Esophagus squamous epithelium (tissue), 5 donors: ENCODE results near the gene CRYBG1. TPM values are rescaled to one million over a fixed set of nuclear protein-coding genes. Genes with fewer than 3 reads are reported as not detected.

Experiments used
- DNase-seq: peaks from one replicate; lab custom pipeline; 2025; lab: John Stamatoyannopoulos, UW
- H3K27ac ChIP-seq, 4 donors: fragments of 200-600 bp; sonication (generic); one replicate each; pipeline ENCODE4 v1.5.1; 2016 to 2019; ENCODE audit warnings: mild to moderate bottlenecking in 1 of 4
- H3K27me3 ChIP-seq, 4 donors: fragments of 200-600 bp; sonication (generic); 1 replicate in 3 of 4; 2 replicates in 1 of 4; pipeline versions ENCODE4 v1.5.1 to v1.6.0; 2017 to 2021; ENCODE audit warnings: antibody characterized with exemption in 1 of 4
- H3K36me3 ChIP-seq, 3 donors: fragments of 200-600 bp; sonication (generic); one replicate each; pipeline ENCODE4 v1.5.1; 2016 to 2019
- H3K4me1 ChIP-seq, 3 donors: fragments of 200-600 bp; sonication (generic); one replicate each; pipeline ENCODE4 v1.5.1; 2017 to 2019
- H3K4me3 ChIP-seq, 4 donors: fragments of 200-600 bp; sonication (generic); 1 replicate in 3 of 4; 2 replicates in 1 of 4; pipeline ENCODE4 v1.5.1; 2016 to 2019; ENCODE audit warnings: mild to moderate bottlenecking in 2 of 4, moderate library complexity in 1 of 4
- H3K9me3 ChIP-seq, 3 donors: fragments of 200-600 bp; sonication (generic); one replicate each; pipeline ENCODE4 v1.5.1; 2016 to 2019
- POLR2A ChIP-seq, 4 donors: fragments of 450-650 bp; IDR thresholded peaks; one replicate each; pipeline ENCODE4 v1.6.1; 2017; ENCODE audit warnings: antibody characterized with exemption in 4 of 4, mild to moderate bottlenecking in 4 of 4, moderate library complexity in 3 of 4
- WGBS, 2 donors: methylation state at CpG; one replicate each; pipeline ENCODE4 v1.1.5; 2018; 5-methylcytosine and 5-hydroxymethylcytosine counted together
- intact Hi-C: fragments of 100-400 bp; cut with DNase I; formaldehyde crosslinking; loops from one replicate; pipeline ENCODE4 v1.15.0; 2022
- total RNA-seq, 4 donors: library from RNA; depleted of rRNA; stranded (reverse); fragments of >200 nt; gene quantifications; one replicate each; pipeline ENCODE4 v1.1.0, GENCODE V29; 2016
- TF ChIP-seq, protein P1 (sequence below), 6 experiments: fragments of 450-650 bp in 4 of 6; fragments of 200-600 bp in 2 of 6; sonication (generic) in 2 of 6; IDR thresholded peaks; one replicate each; pipeline ENCODE4 v1.5.1; 2016 to 2019; ENCODE audit warnings: antibody characterized with exemption in 6 of 6, mild to moderate bottlenecking in 4 of 6, moderate library complexity in 4 of 6
- donor health status: DM: yes; HTN: yes; CAD: no.

Gene CRYBG1
- total RNA-seq, 4 donors from 2014 or later, result 119 to 185 (median 153) TPM

DNA sequence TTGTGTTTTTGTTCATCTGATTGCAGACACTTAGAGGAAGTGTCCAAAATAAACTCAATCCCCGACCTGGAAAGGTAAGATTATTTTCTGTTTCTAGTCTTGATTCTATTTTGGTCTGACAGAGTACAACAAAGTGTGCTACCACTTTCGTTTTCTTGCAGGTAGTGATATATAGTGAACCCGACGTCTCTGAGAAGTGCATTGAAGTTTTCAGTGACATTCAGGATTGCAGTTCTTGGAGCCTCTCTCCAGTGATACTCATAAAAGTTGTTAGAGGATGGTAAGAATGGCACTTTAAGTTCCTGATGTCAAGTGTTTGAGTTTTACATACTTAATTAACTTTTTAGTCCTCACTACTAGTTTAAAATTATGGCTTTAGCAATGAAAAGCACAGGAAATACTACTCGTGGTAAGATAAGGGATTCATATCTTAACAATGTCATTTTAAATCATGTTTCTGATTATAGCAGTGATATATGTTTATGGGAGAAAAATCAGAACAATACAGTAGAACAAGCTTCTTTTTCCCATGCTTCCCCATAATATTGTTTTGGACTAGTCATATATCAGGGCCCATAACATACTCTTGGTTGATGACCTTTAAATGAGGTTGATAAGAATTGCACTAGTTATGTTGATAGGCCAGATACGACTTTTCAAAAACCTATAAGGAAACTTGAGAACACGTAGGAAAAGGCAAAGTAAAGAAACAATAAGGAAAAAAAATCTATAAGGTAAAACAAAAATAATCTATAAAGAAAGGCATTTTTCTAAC lies 164.8 kb downstream of the CRYBG1 start:
- no peak for DNase-seq
- peak overlapping the region in 3 of 4 donors; percentile 10 to 49 (median 18) for H3K4me3 ChIP-seq
- H3K9me3 ChIP-seq, result no peaks in the 10 kb centered on the region
- intact Hi-C loops, result no loop called here
- no peaks in the 10 kb centered on the region for H3K27me3 ChIP-seq
- peak overlapping the region; percentile 28 to 74 (median 64) for H3K27ac ChIP-seq
- H3K36me3 ChIP-seq, result peaks cover 2 to 80% (median 15%) of the 10 kb centered on the region in 3 donors
- 20 to 31% methylated on average over 7 of the region's 7 CpGs for WGBS, 2 donors
- H3K4me1 ChIP-seq, result peaks cover 0 to 56% (median 20%) of the 10 kb centered on the region in 3 donors
- TF ChIP-seq, protein P1, sequence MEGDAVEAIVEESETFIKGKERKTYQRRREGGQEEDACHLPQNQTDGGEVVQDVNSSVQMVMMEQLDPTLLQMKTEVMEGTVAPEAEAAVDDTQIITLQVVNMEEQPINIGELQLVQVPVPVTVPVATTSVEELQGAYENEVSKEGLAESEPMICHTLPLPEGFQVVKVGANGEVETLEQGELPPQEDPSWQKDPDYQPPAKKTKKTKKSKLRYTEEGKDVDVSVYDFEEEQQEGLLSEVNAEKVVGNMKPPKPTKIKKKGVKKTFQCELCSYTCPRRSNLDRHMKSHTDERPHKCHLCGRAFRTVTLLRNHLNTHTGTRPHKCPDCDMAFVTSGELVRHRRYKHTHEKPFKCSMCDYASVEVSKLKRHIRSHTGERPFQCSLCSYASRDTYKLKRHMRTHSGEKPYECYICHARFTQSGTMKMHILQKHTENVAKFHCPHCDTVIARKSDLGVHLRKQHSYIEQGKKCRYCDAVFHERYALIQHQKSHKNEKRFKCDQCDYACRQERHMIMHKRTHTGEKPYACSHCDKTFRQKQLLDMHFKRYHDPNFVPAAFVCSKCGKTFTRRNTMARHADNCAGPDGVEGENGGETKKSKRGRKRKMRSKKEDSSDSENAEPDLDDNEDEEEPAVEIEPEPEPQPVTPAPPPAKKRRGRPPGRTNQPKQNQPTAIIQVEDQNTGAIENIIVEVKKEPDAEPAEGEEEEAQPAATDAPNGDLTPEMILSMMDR (IDR thresholded peaks at IDR 0.05), result no peak
- no peak for TF ChIP-seq POLR2A (IDR thresholded peaks at IDR 0.05)

DNA sequence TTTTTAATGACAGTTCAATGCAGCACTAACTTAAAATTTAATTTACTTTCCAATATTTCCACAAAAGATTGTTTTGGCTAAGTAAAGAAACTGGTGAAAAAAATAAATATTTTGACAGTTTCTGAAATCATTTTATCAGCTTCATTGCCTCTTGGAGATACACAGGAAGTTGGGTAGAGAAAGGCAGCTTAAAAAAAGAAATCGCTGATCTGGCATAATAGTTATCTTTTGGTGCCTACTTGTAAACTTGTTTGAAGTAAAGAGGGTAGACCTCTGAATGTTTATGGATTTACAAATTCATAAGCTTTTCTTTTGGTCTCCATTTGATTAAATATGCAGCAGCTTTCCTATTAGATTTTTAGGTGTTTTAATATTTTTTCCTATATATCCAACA lies 165.4 kb downstream of the CRYBG1 start:
- Histone ChIP-seq H3K27ac (peak overlapping the region in 1 of 4 donors; percentile 65), H3K4me3 (no peak overlapping the region), H3K27me3 (no peaks in the 10 kb centered on the region), H3K9me3 (no peaks in the 10 kb centered on the region), H3K4me1 (peaks cover 0 to 50% (median 19%) of the 10 kb centered on the region in 3 donors), H3K36me3 (peaks cover 0 to 80% (median 15%) of the 10 kb centered on the region in 3 donors)
- no peak for DNase-seq
- intact Hi-C loops, result no loop called here
- WGBS, 2 donors, result 61 to 69% methylated on average over 1 of the region's 1 CpG
- TF ChIP-seq, protein P1 (IDR thresholded peaks at IDR 0.05), result no peak
- TF ChIP-seq POLR2A (IDR thresholded peaks at IDR 0.05), result no peak

DNA sequence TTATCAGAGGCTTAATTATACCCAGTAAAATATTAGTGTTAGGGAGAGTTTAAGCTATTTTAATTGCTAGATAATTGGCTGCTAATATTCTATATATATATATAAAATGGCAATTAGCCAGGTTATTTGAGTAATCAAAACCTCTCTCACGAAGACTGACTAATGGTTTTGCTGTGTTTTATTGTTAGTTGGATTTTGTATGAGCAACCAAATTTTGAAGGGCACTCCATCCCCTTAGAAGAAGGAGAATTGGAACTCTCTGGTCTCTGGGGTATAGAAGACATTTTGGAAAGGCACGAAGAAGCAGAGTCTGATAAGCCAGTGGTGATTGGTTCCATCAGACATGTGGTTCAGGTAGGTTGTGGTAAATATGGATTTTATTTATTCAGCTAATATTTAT lies 166.6 kb downstream of the CRYBG1 start:
- Histone ChIP-seq H3K36me3 (peaks cover 0 to 80% (median 15%) of the 10 kb centered on the region in 3 donors), H3K4me1 (peaks cover 0 to 43% (median 19%) of the 10 kb centered on the region in 3 donors), H3K27ac (peak overlapping the region in 2 of 4 donors; percentile 51 to 54), H3K27me3 (no peaks in the 10 kb centered on the region), H3K9me3 (no peaks in the 10 kb centered on the region), H3K4me3 (no peak overlapping the region)
- intact Hi-C loops, result no loop called here
- 68 to 74% methylated on average over 2 of the region's 2 CpGs for WGBS, 2 donors
- TF ChIP-seq, protein P1 (IDR thresholded peaks at IDR 0.05), result no peak
- no peak for TF ChIP-seq POLR2A (IDR thresholded peaks at IDR 0.05)
- DNase-seq, result no peak

DNA sequence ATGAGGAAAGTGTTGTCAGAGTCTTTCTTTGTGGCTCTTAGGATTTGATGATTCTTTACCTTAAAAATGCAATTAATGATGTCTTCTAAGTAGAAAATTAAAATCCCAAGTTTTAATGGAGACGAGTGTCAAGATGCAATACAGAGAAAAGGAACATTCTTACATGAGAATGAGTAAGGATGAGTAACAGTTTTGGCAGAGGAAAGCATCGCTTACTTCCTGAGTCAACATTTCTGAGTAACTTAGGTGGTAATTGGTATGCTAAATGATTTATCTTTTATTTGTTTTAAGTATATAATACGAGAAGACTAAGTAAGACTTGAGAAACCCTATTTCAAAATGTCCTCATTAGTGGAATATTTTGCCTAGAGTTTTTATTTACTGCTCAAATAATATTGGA lies 167.5 kb downstream of the CRYBG1 start:
- intact Hi-C loops, result no loop called here
- WGBS, 2 donors, result 12 to 29% methylated on average over 3 of the region's 3 CpGs
- Histone ChIP-seq H3K9me3 (no peaks in the 10 kb centered on the region), H3K27me3 (no peaks in the 10 kb centered on the region), H3K4me1 (peaks cover 0 to 37% (median 15%) of the 10 kb centered on the region in 3 donors), H3K36me3 (peaks cover 0 to 80% (median 15%) of the 10 kb centered on the region in 3 donors), H3K27ac (peak overlapping the region in 2 of 4 donors; percentile 51 to 55), H3K4me3 (no peak overlapping the region)
- no peak for DNase-seq
- no peak for TF ChIP-seq POLR2A (IDR thresholded peaks at IDR 0.05)
- TF ChIP-seq, protein P1 (IDR thresholded peaks at IDR 0.05), result no peak

DNA sequence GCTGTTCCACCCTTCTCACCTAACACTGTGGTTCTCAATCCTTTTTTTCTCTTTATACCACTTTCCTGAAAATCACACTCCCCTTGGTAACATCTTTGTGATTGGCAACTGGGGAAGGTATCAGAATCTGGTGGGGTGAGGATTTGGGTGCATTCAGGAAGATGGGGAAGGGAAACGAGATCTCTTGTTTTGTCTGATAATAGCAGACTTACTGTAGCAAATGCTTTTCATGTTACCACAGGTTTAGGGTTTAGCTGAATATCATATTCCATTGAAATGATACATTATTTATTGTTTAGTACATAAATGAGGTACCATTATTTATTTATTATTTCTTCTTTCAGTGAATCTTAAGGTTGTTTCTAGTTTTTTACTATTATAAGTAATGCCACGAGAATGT lies 168.0 kb downstream of the CRYBG1 start:
- intact Hi-C loops, result no loop called here
- H3K27ac ChIP-seq, result peak overlapping the region in 2 of 4 donors; percentile 51 to 55
- H3K4me1 ChIP-seq, result peaks cover 0 to 37% (median 15%) of the 10 kb centered on the region in 3 donors
- DNase-seq, result no peak
- no peaks in the 10 kb centered on the region for H3K27me3 ChIP-seq
- no peak overlapping the region for H3K4me3 ChIP-seq
- no peaks in the 10 kb centered on the region for H3K9me3 ChIP-seq
- TF ChIP-seq POLR2A (IDR thresholded peaks at IDR 0.05), result no peak
- TF ChIP-seq, protein P1 (IDR thresholded peaks at IDR 0.05), result no peak
- 42 to 77% methylated on average over 2 of the region's 2 CpGs for WGBS, 2 donors
- H3K36me3 ChIP-seq, result peaks cover 0 to 83% (median 15%) of the 10 kb centered on the region in 3 donors
